ENCODE data around the gene OR2S2.
A peak's percentile ranks its signal among the peaks of the same experiment; 100 is the strongest.

OR2S2 gene

GRCh38 chr9:35978792-35979191, 20.8 kb upstream of the OR2S2 start:
- no peak for TF ChIP-seq CTCF (conservative IDR thresholded peaks at IDR 0.05; ENCODE audit: low read depth, low read length)
- H3K4me3 ChIP-seq (ENCODE audit: low read depth, low read length) = no peak overlapping the region
- no peak for DNase-seq (ENCODE audit: low read depth)

GRCh38 chr9:35976726-35977125, 18.8 kb upstream of the OR2S2 start:
- no peak overlapping the region for H3K4me3 ChIP-seq (ENCODE audit: low read depth, low read length)
- TF ChIP-seq CTCF (conservative IDR thresholded peaks at IDR 0.05; ENCODE audit: low read depth, low read length) = no peak
- DNase-seq (ENCODE audit: low read depth) = no peak

GRCh38 chr9:35974800-35975199, 16.8 kb upstream of the OR2S2 start:
- no peak for TF ChIP-seq CTCF (conservative IDR thresholded peaks at IDR 0.05; ENCODE audit: low read depth, low read length)
- DNase-seq (ENCODE audit: low read depth) = no peak
- H3K4me3 ChIP-seq (ENCODE audit: low read depth, low read length) = no peak overlapping the region

- peak overlapping the region; percentile 35 for H3K4me3 ChIP-seq (ENCODE audit: low read depth, low read length)
- DNase-seq (ENCODE audit: low read depth) = no peak
These were observed 14.1 kb upstream of the OR2S2 start for GRCh38 chr9:35972093-35972492.

GRCh38 chr9:35967042-35967441, 9.1 kb upstream of the OR2S2 start:
- no peak for TF ChIP-seq CTCF (conservative IDR thresholded peaks at IDR 0.05; ENCODE audit: low read depth, low read length)
- H3K4me3 ChIP-seq (ENCODE audit: low read depth, low read length) = no peak overlapping the region
- no peak for DNase-seq (ENCODE audit: low read depth)

More at GRCh38 chr9:35972093-35972492, 14.1 kb upstream of the OR2S2 start:
- TF ChIP-seq CTCF (conservative IDR thresholded peaks at IDR 0.05; ENCODE audit: low read depth, low read length) = no peak

GRCh38 chr9:35966433-35966832, 8.5 kb upstream of the OR2S2 start:
- no peak overlapping the region for H3K4me3 ChIP-seq (ENCODE audit: low read depth, low read length)
- TF ChIP-seq CTCF (conservative IDR thresholded peaks at IDR 0.05; ENCODE audit: low read depth, low read length) = no peak
- no peak for DNase-seq (ENCODE audit: low read depth)

- H3K4me3 ChIP-seq (ENCODE audit: low read depth, low read length) = no peak overlapping the region
- no peak for DNase-seq (ENCODE audit: low read depth)
- TF ChIP-seq CTCF (conservative IDR thresholded peaks at IDR 0.05; ENCODE audit: low read depth, low read length) = no peak
These were observed 7.1 kb upstream of the OR2S2 start for GRCh38 chr9:35965011-35965410.
